K562 (cell line): ENCODE measurements around the gene FAM24A. TPM values are rescaled to one million over a fixed set of nuclear protein-coding genes. Genes with fewer than 3 reads are reported as not detected.

Experiments used
- HDAC1 ChIP-seq, 2 experiments: fragments of 450-650 bp; IDR thresholded peaks; 2 replicates each; pipeline ENCODE4 v1.6.1; 2016 to 2017; ENCODE audit warnings: inconsistent platforms in 1 of 2, mild to moderate bottlenecking in 1 of 2, moderate library complexity in 1 of 2
- MGA ChIP-seq: fragments of 450-650 bp; IDR thresholded peaks from 2 replicates; pipeline ENCODE4 v1.6.1; 2016; ENCODE audit warnings: mild to moderate bottlenecking, moderate library complexity
- NCOA1 ChIP-seq: fragments of 450-650 bp; IDR thresholded peaks from 2 replicates; pipeline ENCODE4 v1.6.1; 2016; ENCODE audit warnings: low read depth
- ZBTB40 ChIP-seq, 2 experiments: fragments of 450-650 bp in 1 of 2; sonication (generic) in 1 of 2; formaldehyde crosslinking in 1 of 2; IDR thresholded peaks; 2 replicates each; pipeline versions ENCODE4 v1.7.1 to v1.9.0; 2016 to 2022; ENCODE audit warnings: inconsistent platforms in 1 of 2, mild to moderate bottlenecking in 1 of 2, missing genetic modification reagents in 1 of 2
- polyA plus RNA-seq, 8 experiments: library from polyadenylated mRNA; depleted of rRNA in 4 of 8; stranded (reverse) in 5 of 8; unstranded in 3 of 8; fragments of >200 nt; fragmentation: Nextera tagmentation in 2 of 8; fragmentation: Illumina TruSeq in 1 of 8; extraction: Ambion mirVana in 2 of 8; extraction: Trizol in 1 of 8; gene quantifications; 2 replicates each; pipeline versions ENCODE4 v1.2.1 to v1.2.3, GENCODE V29; 2011 to 2014; ENCODE audit warnings: inconsistent platforms in 1 of 8, missing spikeins in 1 of 8
- total RNA-seq, 7 experiments: library from RNA; depleted of rRNA in 6 of 7; stranded (reverse); fragments of >200 nt in 6 of 7; fragmentation: Illumina TruSeq in 2 of 7; extraction: Trizol in 2 of 7; gene quantifications; 2 replicates each; pipeline versions ENCODE4 v1.2.1 to v1.2.3, GENCODE V29; 2011 to 2021; ENCODE audit warnings: low replicate concordance in 1 of 7

The FAM24A gene
- total and polyA plus RNA-seq, 9 of the 15 experiments (the other 6 are each of a cell fraction or from before 2014, with no cell fraction given), result not detected

- peak; percentile 94 for TF ChIP-seq MGA
- no peak for TF ChIP-seq NCOA1
- TF ChIP-seq ZBTB40 (IDR thresholded peaks at IDR 0.05), result 0 out of 2 replicates have a peak, but pooled peaks have one; percentile 24
- no peak for TF ChIP-seq ZBTB40 (CRISPR knock-in tag; IDR thresholded peaks at IDR 0.05)
- peak in 1 of 2 experiments; percentile 55; a peak in 2 of 4 replicates for TF ChIP-seq HDAC1 (IDR thresholded peaks at IDR 0.05)
Observed at GRCh38 chr10:122879339-122880273, 30.8 kb upstream of the FAM24A start, which contains the start of gene FAM24B (continued).
